Uterus (tissue), 4 donors: ENCODE data around the gene CIDEB. TPM values are rescaled to one million over a fixed set of nuclear protein-coding genes. Genes with fewer than 3 reads are reported as not detected.
"Not testable (repeated sequence)": the region's sequence is repeated elsewhere in the genome, so short reads cannot be mapped to it uniquely, and the experiment has no call there.

Source experiments
- DNase-seq, 2 donors: peaks; one replicate each; pipeline ENCODE4 v3.0.0-alpha.2; 2019 to 2020
- H3K27ac ChIP-seq, 2 donors: fragments of 200-600 bp; sonication (generic); 1 replicate in 1 of 2; 2 replicates in 1 of 2; pipeline ENCODE4 v1.5.1; 2016 to 2018
- H3K27me3 ChIP-seq, 2 donors: fragments of 200-600 bp; sonication (generic); one replicate each; pipeline ENCODE4 v1.5.1; 2018 to 2019; ENCODE audit warnings: control low read depth in 1 of 2
- H3K36me3 ChIP-seq, 2 donors: fragments of 200-600 bp; sonication (generic); one replicate each; pipeline ENCODE4 v1.5.1; 2019; ENCODE audit warnings: control low read depth in 1 of 2
- H3K4me1 ChIP-seq, 2 donors: fragments of 200-600 bp; sonication (generic); one replicate each; pipeline ENCODE4 v1.5.1; 2018 to 2019; ENCODE audit warnings: control low read depth in 1 of 2
- H3K4me3 ChIP-seq, 2 donors: fragments of 200-600 bp; sonication (generic); 1 replicate in 1 of 2; 2 replicates in 1 of 2; pipeline ENCODE4 v1.5.1; 2018 to 2019; ENCODE audit warnings: mild to moderate bottlenecking in 1 of 2
- H3K9me3 ChIP-seq, 2 donors: fragments of 200-600 bp; sonication (generic); one replicate each; pipeline ENCODE4 v1.5.1; 2019; ENCODE audit warnings: control low read depth in 1 of 2
- POLR2A ChIP-seq, 2 donors: fragments of 450-650 bp; IDR thresholded peaks; one replicate each; pipeline ENCODE4 v1.6.1; 2016; ENCODE audit warnings: antibody characterized with exemption in 2 of 2, mild to moderate bottlenecking in 1 of 2, moderate library complexity in 1 of 2
- intact Hi-C: fragments of 100-400 bp; cut with DNase I; formaldehyde crosslinking; loops from one replicate; pipeline ENCODE4 v1.15.1; 2023; ENCODE audit warnings: low total_unique reads
- total RNA-seq, 4 donors: library from RNA; depleted of rRNA in 3 of 4; stranded (reverse); fragments of >200 nt in 3 of 4; gene quantifications; one replicate each; pipeline versions ENCODE4 v1.1.0 to v1.2.4, GENCODE V29; 2014 to 2023
- TF ChIP-seq, protein P1 (sequence below), 4 experiments: fragments of 200-600 bp in 2 of 4; fragments of 450-650 bp in 2 of 4; sonication (generic) in 2 of 4; IDR thresholded peaks; one replicate each; pipeline ENCODE4 v1.5.1; 2016 to 2019; ENCODE audit warnings: antibody characterized with exemption in 4 of 4, mild to moderate bottlenecking in 2 of 4, moderate library complexity in 1 of 4
- donor health status: DM: yes; HTN: yes; CAD: no.

The CIDEB gene, protein sequence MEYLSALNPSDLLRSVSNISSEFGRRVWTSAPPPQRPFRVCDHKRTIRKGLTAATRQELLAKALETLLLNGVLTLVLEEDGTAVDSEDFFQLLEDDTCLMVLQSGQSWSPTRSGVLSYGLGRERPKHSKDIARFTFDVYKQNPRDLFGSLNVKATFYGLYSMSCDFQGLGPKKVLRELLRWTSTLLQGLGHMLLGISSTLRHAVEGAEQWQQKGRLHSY
- 10 to 100 TPM in 2 of 4 donors, 1 to 10 TPM in 2; 1.3 to 25.5 (median 14.1) TPM for total RNA-seq

DNA sequence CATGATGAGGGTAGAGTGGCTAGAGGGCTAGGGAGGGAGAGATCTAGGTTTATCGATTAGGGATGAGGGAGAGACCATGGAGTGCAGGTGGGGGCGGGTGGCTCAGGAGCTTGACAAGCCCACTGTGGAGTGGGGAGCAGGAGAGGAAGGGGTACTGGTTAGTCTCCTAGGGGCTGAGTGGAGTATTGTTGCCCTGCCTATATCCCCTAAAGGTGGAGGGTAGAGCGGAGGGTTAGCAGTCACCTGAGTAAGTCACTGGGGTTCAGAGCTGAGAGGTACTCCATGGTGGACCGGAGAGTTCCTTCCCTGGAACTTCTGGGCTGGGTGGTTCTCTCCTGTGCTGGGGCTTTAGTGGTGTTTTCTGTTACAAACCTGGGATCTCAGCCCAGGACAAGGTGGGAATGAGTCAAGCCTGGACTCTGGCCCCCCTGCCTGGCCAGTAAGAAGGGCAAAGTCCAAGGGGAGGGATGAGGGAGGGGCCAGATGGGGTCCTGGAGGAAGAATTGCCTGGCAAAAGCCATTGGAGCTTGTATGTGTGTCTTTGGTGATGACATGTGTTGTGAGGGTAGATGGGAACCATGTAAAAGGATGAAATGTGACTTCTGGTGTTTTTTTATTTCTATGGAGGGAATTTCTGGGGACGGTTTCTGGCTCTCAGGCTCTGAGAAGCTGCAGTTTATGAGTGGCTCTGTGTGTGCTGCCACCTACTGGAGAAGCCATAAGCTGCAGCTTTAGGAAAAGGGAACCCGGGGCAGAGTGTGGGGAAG lies at the start of gene CIDEB:
TSS of gene CIDEB (minus strand) at position 403 of the 767 bp plus-strand sequence. CDS start at position 284, 119 bp downstream.
- H3K27me3 ChIP-seq: no peaks in the 10 kb centered on the region
- H3K4me3 ChIP-seq: no peak within 1 kb of the TSS
- no peak within 1 kb of the TSS for H3K27ac ChIP-seq
- H3K9me3 ChIP-seq: no peaks in the 10 kb centered on the region
- TF ChIP-seq, protein P1, sequence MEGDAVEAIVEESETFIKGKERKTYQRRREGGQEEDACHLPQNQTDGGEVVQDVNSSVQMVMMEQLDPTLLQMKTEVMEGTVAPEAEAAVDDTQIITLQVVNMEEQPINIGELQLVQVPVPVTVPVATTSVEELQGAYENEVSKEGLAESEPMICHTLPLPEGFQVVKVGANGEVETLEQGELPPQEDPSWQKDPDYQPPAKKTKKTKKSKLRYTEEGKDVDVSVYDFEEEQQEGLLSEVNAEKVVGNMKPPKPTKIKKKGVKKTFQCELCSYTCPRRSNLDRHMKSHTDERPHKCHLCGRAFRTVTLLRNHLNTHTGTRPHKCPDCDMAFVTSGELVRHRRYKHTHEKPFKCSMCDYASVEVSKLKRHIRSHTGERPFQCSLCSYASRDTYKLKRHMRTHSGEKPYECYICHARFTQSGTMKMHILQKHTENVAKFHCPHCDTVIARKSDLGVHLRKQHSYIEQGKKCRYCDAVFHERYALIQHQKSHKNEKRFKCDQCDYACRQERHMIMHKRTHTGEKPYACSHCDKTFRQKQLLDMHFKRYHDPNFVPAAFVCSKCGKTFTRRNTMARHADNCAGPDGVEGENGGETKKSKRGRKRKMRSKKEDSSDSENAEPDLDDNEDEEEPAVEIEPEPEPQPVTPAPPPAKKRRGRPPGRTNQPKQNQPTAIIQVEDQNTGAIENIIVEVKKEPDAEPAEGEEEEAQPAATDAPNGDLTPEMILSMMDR (IDR thresholded peaks at IDR 0.05): peak; percentile 67 to 85 (median 72)
- TF ChIP-seq POLR2A (IDR thresholded peaks at IDR 0.05): no peak
- H3K4me1 ChIP-seq: peaks cover 5 to 11% of the 10 kb centered on the region in 2 donors
- intact Hi-C loops: no loop called here
- peak in 1 of 2 donors; percentile 52 for DNase-seq
- H3K36me3 ChIP-seq: no peaks in the 10 kb centered on the region

DNA sequence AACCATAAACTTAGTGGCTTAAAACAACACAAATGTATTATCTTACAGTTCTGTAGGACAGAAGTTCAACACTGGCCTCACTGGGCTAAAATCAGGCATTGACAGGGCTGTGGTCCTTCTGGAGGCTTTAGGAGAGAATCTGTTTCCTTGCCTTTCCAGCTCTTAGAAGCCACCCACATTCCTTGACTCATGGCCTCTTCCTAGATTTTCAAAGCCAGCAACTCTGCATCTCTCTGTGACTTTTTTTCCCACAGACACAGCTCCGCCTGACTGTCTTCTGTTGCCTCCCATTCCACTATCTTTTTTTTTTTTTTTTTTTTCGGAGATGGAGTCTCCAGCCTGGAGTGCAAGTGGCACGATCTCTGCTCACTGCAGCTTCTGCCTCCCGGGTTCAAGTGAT lies 48.4 kb upstream of the CIDEB start:
- Histone ChIP-seq H3K36me3 (no peaks in the 10 kb centered on the region), H3K4me3 (no peak overlapping the region), H3K9me3 (no peaks in the 10 kb centered on the region), H3K27me3 (no peaks in the 10 kb centered on the region), H3K27ac (no peak overlapping the region), H3K4me1 (no peaks in the 10 kb centered on the region)
- TF ChIP-seq, protein P1 (IDR thresholded peaks at IDR 0.05): no peak
- TF ChIP-seq POLR2A (IDR thresholded peaks at IDR 0.05): no peak
- no peak for DNase-seq
- intact Hi-C loops: no loop called here

DNA sequence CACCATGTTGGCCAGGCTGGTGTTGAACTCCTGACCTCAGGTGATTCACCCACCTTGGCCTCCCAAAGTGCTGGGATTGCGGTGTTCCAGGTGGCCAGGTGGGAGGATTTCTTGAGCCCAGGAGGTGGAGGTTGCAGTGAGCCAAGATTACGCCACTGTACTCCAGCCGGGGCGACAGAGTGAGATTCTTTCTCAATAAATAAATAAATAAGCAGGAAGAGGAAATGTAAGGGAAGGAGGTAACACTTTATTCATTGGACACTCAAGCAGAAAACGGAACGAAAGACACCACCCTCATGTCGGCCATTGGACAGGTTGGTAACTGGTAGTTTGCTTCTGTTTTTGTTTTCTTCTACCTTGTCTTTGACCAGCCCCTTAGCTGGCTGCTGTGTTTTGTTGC lies 47.2 kb upstream of the CIDEB start:
- intact Hi-C loops: no loop called here
- Histone ChIP-seq H3K27ac (no peak overlapping the region), H3K4me1 (no peaks in the 10 kb centered on the region), H3K9me3 (no peaks in the 10 kb centered on the region), H3K27me3 (no peaks in the 10 kb centered on the region), H3K36me3 (no peaks in the 10 kb centered on the region), H3K4me3 (no peak overlapping the region)
- no peak for DNase-seq
- TF ChIP-seq, protein P1 (IDR thresholded peaks at IDR 0.05): no peak
- TF ChIP-seq POLR2A (IDR thresholded peaks at IDR 0.05): no peak

DNA sequence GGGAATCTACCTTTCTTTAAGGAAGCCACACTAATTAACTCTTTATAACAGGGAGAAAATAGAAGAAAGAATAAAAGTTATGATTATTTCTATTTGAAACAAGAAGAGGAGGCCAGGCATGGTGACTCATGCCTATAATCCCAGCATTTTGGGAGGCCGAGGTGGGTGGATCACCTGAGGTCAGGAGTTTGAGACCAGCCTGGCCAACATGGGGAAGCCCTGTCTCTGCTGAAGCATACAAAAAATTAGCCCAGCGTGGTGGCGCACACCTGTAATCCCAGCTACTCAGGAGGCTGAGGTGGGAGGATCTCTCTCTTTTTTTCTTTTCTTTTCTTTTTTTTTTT lies 46.7 kb upstream of the CIDEB start:
- H3K4me1 ChIP-seq, H3K27ac ChIP-seq, H3K27me3 ChIP-seq, H3K36me3 ChIP-seq, intact Hi-C loops, DNase-seq, H3K9me3 ChIP-seq, H3K4me3 ChIP-seq: not testable (repeated sequence)

DNA sequence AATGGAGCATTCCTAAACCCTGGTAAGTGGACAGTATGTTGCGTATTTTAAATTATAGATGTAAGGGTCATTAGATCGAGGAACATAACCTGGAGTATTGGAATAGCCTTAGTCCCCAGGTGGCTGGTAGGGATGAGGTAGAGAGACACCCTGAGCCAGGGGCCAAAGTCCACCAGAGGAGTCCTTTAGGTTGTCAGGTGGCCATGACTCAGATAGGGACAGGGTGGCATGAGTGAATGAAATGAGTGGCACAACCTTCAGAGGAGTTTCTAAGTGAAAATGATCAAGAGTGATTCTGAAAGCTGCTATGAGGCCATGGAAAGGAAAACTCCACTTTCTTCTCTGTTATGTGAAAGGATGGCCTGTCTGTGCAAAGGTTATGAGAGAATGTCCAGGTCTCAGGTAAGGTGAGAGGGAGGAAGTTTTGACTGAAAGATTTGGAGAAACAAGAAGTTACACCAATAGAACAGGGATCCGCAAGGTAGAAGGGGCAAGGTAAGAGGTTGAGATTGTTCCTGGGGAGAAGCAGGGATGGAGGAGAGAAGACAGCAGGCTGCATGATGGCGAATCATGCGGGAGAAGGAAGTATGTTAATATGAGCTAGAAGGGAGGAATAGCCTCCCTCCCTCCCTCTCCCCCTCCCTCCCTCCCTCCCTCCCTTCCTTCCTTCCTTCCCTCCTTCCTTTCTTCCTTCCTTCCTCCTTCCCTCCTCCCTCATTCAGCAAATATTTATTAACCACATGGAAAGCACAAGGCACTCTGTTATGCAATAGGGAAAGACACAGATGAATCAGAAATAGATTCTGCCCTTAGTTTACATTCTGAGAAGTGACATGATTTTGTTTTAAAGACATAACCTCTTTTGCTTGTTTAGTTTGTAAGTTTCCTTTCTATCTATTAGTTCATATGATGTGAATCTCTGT lies 46.0 kb upstream of the CIDEB start:
- no peak overlapping the region for H3K4me3 ChIP-seq
- TF ChIP-seq, protein P1 (IDR thresholded peaks at IDR 0.05): no peak
- no peak for TF ChIP-seq POLR2A (IDR thresholded peaks at IDR 0.05)
- H3K4me1 ChIP-seq: no peaks in the 10 kb centered on the region
- H3K27me3 ChIP-seq: no peaks in the 10 kb centered on the region
- intact Hi-C loops: no loop called here
- DNase-seq: no peak
- no peak overlapping the region for H3K27ac ChIP-seq
- H3K9me3 ChIP-seq: no peaks in the 10 kb centered on the region
- H3K36me3 ChIP-seq: no peaks in the 10 kb centered on the region
